Measurements from ENCODE around the gene KCNH5. TPM values are rescaled to one million over a fixed set of nuclear protein-coding genes. Genes with fewer than 3 reads are reported as not detected.

KCNH5 gene
- total RNA-seq, 1 donor from 2014 or later = not detected

GRCh38 chr14:62657376-62657775, 387.9 kb downstream of the KCNH5 start:
- intact Hi-C loops (cut with DNase I) = no loop called here
- no peak for DNase-seq (ENCODE audit: low spot score)
- ATAC-seq = no peak

- DNase-seq (ENCODE audit: low spot score) = no peak
- ATAC-seq = no peak
- intact Hi-C loops (cut with DNase I) = no loop called here
Measured at GRCh38 chr14:62655166-62655565, 390.1 kb downstream of the KCNH5 start.

GRCh38 chr14:62654641-62655040, 390.6 kb downstream of the KCNH5 start:
- no peak for DNase-seq (ENCODE audit: low spot score)
- intact Hi-C loops (cut with DNase I) = no loop called here
- no peak for ATAC-seq

Other genes starting within 250 kb of the KCNH5 start
- gene RHOJ, start 159.0 kb upstream of the KCNH5 start, total RNA-seq = 55.9 TPM

Measured in sciatic nerve (tissue), 2 donors.